Peyer's patch (tissue), 4 donors: ENCODE measurements around the gene OGFOD1. TPM values are rescaled to one million over a fixed set of nuclear protein-coding genes. Genes with fewer than 3 reads are reported as not detected.

Source experiments
- DNase-seq, 3 donors: peaks; one replicate each; pipeline ENCODE4 v3.0.0-alpha.2; 2017 to 2019
- H3K27ac ChIP-seq, 4 donors: fragments of 200-600 bp; sonication (generic); one replicate each; pipeline ENCODE4 v1.5.1; 2016 to 2019
- H3K27me3 ChIP-seq, 2 donors: fragments of 200-600 bp; sonication (generic); one replicate each; pipeline ENCODE4 v1.5.1; 2019
- H3K36me3 ChIP-seq, 3 donors: fragments of 200-600 bp; sonication (generic); one replicate each; pipeline ENCODE4 v1.5.1; 2016 to 2019
- H3K4me1 ChIP-seq, 4 donors: fragments of 200-600 bp; sonication (generic); one replicate each; pipeline ENCODE4 v1.5.1; 2016 to 2019
- H3K4me3 ChIP-seq, 4 donors: fragments of 200-600 bp; sonication (generic); 1 replicate in 3 of 4; 2 replicates in 1 of 4; pipeline ENCODE4 v1.5.1; 2016 to 2019; ENCODE audit warnings: mild to moderate bottlenecking in 1 of 4
- H3K9me3 ChIP-seq, 4 donors: fragments of 200-600 bp; sonication (generic); one replicate each; pipeline ENCODE4 v1.5.1; 2016 to 2019; ENCODE audit warnings: mild to moderate bottlenecking in 1 of 4
- POLR2A ChIP-seq, 2 donors: fragments of 450-650 bp; IDR thresholded peaks; one replicate each; pipeline ENCODE4 v1.5.1; 2017; ENCODE audit warnings: antibody characterized with exemption in 2 of 2, mild to moderate bottlenecking in 2 of 2, moderate library complexity in 2 of 2
- total RNA-seq, 4 donors: library from RNA; depleted of rRNA; stranded (reverse); fragments of >200 nt; gene quantifications; one replicate each; pipeline ENCODE4 v1.1.0, GENCODE V29; 2016
- TF ChIP-seq, protein P1 (sequence below), 6 experiments: fragments of 450-650 bp in 4 of 6; fragments of 200-600 bp in 2 of 6; sonication (generic) in 1 of 6; IDR thresholded peaks; one replicate each; pipeline ENCODE4 v1.5.1; 2017 to 2019; ENCODE audit warnings: antibody characterized with exemption in 6 of 6, mild to moderate bottlenecking in 3 of 6, moderate library complexity in 1 of 6

Gene OGFOD1
- total RNA-seq, 4 donors from 2014 or later, result 11.0 to 47.9 (median 18.0) TPM

GRCh38 chr16:56477096-56477878 is 25.9 kb downstream of the OGFOD1 start:
- no peak for DNase-seq
- Histone ChIP-seq H3K9me3 (no peaks in the 10 kb centered on the region), H3K27ac (no peak overlapping the region), H3K36me3 (peaks cover 0 to 74% (median 0%) of the 10 kb centered on the region in 3 donors), H3K4me3 (no peak overlapping the region), H3K27me3 (no peaks in the 10 kb centered on the region), H3K4me1 (no peaks in the 10 kb centered on the region)
- TF ChIP-seq POLR2A (IDR thresholded peaks at IDR 0.05), result no peak
- TF ChIP-seq, protein P1, sequence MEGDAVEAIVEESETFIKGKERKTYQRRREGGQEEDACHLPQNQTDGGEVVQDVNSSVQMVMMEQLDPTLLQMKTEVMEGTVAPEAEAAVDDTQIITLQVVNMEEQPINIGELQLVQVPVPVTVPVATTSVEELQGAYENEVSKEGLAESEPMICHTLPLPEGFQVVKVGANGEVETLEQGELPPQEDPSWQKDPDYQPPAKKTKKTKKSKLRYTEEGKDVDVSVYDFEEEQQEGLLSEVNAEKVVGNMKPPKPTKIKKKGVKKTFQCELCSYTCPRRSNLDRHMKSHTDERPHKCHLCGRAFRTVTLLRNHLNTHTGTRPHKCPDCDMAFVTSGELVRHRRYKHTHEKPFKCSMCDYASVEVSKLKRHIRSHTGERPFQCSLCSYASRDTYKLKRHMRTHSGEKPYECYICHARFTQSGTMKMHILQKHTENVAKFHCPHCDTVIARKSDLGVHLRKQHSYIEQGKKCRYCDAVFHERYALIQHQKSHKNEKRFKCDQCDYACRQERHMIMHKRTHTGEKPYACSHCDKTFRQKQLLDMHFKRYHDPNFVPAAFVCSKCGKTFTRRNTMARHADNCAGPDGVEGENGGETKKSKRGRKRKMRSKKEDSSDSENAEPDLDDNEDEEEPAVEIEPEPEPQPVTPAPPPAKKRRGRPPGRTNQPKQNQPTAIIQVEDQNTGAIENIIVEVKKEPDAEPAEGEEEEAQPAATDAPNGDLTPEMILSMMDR (IDR thresholded peaks at IDR 0.05), result no peak

DNA sequence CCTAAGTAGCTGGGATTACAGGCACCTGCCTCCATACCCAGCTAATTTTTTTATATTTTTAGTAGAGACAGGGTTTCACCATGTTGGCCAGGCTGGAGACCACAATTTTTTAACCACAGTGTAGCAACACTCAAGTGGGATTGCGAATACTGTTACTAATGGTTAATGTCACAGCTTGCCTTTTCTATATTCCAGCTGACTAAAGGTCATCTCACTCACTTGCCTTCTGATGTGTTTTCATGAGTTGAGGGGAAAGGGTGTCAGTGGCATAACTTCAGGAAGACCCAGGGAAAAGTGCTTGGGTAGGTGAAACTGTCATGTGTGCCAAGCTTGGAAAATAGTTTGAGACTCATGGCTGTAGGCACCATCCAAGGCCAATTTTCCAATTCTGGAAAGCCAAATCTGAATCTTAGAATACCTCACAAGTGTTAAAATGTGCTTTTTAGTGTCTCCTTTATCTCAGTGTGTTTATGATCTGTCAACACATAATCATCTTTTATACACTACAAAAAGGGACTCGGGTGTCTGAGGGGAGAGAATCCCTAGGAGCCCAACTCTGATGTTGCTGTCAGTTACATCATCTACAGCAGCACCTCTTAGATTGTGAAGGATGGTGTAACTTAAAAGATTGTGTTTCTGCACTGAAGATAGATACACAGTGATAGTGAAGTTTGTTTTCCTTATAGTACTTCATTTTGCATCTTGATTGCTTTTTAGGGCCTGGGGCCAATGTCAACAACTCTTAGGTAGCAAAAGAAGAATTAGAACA is 27.1 kb downstream of the OGFOD1 start:
- H3K4me1 ChIP-seq, result no peaks in the 10 kb centered on the region
- H3K9me3 ChIP-seq, result no peaks in the 10 kb centered on the region
- H3K36me3 ChIP-seq, result peaks cover 0 to 71% (median 0%) of the 10 kb centered on the region in 3 donors
- H3K4me3 ChIP-seq, result no peak overlapping the region
- H3K27ac ChIP-seq, result no peak overlapping the region
- DNase-seq, result no peak
- H3K27me3 ChIP-seq, result no peaks in the 10 kb centered on the region
- TF ChIP-seq, protein P1 (IDR thresholded peaks at IDR 0.05), result no peak
- no peak for TF ChIP-seq POLR2A (IDR thresholded peaks at IDR 0.05)

DNA sequence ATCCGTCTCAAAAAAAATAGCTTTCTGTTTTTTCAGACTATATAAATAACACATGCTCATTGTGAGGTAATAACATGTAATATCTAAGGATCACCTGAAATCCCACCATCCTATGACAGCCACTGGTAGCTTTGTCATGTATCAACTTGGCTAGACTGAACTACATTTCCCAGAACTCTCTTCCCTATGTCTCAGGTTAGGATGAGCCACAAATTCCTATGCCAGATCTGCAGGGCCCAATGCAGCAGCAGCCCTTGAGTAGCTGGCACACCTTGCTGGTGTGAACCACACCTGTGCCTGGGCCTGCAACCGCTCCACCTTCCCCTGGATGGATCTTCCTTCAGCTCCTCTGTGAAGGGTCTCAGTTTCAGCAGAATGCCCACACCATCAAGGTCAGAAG is 28.1 kb downstream of the OGFOD1 start:
- no peaks in the 10 kb centered on the region for H3K9me3 ChIP-seq
- H3K27me3 ChIP-seq, result no peaks in the 10 kb centered on the region
- H3K27ac ChIP-seq, result no peak overlapping the region
- DNase-seq, result no peak
- TF ChIP-seq, protein P1 (IDR thresholded peaks at IDR 0.05), result no peak
- no peak for TF ChIP-seq POLR2A (IDR thresholded peaks at IDR 0.05)
- no peaks in the 10 kb centered on the region for H3K4me1 ChIP-seq
- no peak overlapping the region for H3K4me3 ChIP-seq
- peaks cover 0 to 72% (median 0%) of the 10 kb centered on the region in 3 donors for H3K36me3 ChIP-seq

DNA sequence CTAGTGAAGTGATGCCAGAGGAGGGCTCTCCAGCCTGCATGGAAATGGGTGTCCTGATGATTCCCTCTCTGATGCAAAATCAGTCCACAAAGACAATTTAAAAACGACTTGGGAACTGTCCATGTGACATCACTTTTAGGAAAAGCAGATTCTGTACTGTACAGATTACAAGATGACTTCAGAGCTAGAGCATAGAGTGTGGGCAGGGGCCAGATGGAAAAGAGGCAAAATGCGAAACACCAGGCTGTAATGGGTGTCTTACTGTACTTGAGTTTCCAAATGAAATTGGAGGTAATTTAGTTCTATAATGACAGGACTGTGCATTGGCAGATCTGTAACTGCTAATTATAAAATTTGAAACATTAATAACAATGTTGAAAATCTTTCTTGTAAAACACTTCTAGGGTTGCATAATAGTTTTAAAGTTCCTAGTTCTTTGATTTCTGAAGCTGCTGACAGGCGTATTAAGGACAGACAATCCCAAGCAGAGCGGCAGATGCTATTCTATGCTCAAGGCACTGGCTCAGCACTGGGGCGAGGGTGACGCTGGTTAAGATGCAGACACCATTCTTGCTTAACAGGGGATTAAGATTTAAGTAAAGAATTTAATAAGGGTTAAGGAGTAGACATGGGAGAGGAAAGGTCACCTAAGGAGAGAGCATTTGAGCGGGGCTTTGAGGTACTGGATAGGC is 29.6 kb downstream of the OGFOD1 start:
- Histone ChIP-seq H3K9me3 (no peaks in the 10 kb centered on the region), H3K27ac (no peak overlapping the region), H3K36me3 (peaks cover 0 to 68% (median 0%) of the 10 kb centered on the region in 3 donors), H3K4me3 (no peak overlapping the region), H3K27me3 (no peaks in the 10 kb centered on the region), H3K4me1 (no peaks in the 10 kb centered on the region)
- TF ChIP-seq POLR2A (IDR thresholded peaks at IDR 0.05), result no peak
- TF ChIP-seq, protein P1 (IDR thresholded peaks at IDR 0.05), result no peak
- no peak for DNase-seq

GRCh38 chr16:56481468-56482122 is 30.2 kb downstream of the OGFOD1 start:
- no peaks in the 10 kb centered on the region for H3K4me1 ChIP-seq
- no peak overlapping the region for H3K4me3 ChIP-seq
- TF ChIP-seq, protein P1 (IDR thresholded peaks at IDR 0.05), result no peak
- TF ChIP-seq POLR2A (IDR thresholded peaks at IDR 0.05), result no peak
- H3K9me3 ChIP-seq, result no peaks in the 10 kb centered on the region
- H3K36me3 ChIP-seq, result peaks cover 0 to 61% (median 0%) of the 10 kb centered on the region in 3 donors
- no peaks in the 10 kb centered on the region for H3K27me3 ChIP-seq
- no peak for DNase-seq
- H3K27ac ChIP-seq, result no peak overlapping the region
